SK-N-MC (cell line): ENCODE data around the gene PXMP2.

Source experiments
- EZH2 ChIP-seq: fragments of 200-600 bp; sonication (generic); IDR thresholded peaks from one replicate; pipeline ENCODE4 v1.6.1; 2017; ENCODE audit warnings: antibody characterized with exemption
- FOXP2 ChIP-seq: optimal IDR thresholded peaks from 2 replicates; pipeline ENCODE3; 2011; ENCODE audit warnings: mild to moderate bottlenecking, moderate library complexity; ENCODE audit not compliant: insufficient read depth; ENCODE audit errors: extremely low read length, control extremely low read depth
- POLR2AphosphoS5 ChIP-seq: IDR thresholded peaks from 2 replicates; pipeline ENCODE4 v1.6.1; 2012; ENCODE audit warnings: mild to moderate bottlenecking, low read depth, low read length, borderline replicate concordance

DNA sequence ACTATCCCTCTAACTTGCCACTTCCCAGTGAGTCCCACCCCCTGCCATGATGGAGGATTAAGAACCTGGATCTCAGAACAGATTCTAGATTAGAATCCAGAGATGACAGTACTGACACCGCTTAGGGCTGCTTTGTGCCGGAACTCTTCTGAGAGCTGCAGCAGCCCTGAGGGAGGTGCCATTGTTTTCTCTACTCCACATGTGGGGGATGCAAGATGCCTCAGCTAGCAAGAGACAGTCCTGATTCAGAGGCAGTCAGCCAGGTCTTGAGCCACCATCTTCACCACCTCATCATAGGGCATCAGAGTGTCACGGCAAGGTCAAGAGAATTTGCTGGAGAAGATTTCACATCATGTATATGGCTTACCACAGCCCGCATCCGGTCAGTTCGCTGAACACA, 19.9 kb downstream of the PXMP2 start:
- TF ChIP-seq POLR2AphosphoS5 (no peak), EZH2 (no peak), FOXP2 (no peak)
